Panc1 (cell line): Measurements from ENCODE around the gene SHROOM3.

Source experiments
- POLR2AphosphoS5 ChIP-seq: IDR thresholded peaks from 2 replicates; pipeline ENCODE4 v1.6.1; 2012; ENCODE audit warnings: mild to moderate bottlenecking, low read depth, low read length, moderate library complexity
- SIN3A ChIP-seq: IDR thresholded peaks from 2 replicates; pipeline ENCODE4 v1.6.1; 2012; ENCODE audit warnings: low read depth, mild to moderate bottlenecking, low read length, moderate library complexity, borderline replicate concordance; ENCODE audit not compliant: insufficient read depth
- TCF7L2 ChIP-seq: IDR thresholded peaks from 2 replicates; pipeline ENCODE4 v1.6.1; 2011; ENCODE audit warnings: mild to moderate bottlenecking, low read depth, low read length, inconsistent platforms
- TF ChIP-seq, protein P1 (sequence below): fragments of 450-650 bp; IDR thresholded peaks from 2 replicates; pipeline ENCODE4 v1.5.1; 2017; ENCODE audit warnings: mild to moderate bottlenecking
- TF ChIP-seq, protein P2 (sequence below), 2 experiments: IDR thresholded peaks; 2 replicates each; pipeline ENCODE4 v1.6.1; 2011 to 2012; ENCODE audit warnings: low read depth in 2 of 2, control low read depth in 1 of 2, low read length in 1 of 2, mild to moderate bottlenecking in 1 of 2, moderate library complexity in 1 of 2; ENCODE audit not compliant: insufficient read depth in 1 of 2

DNA sequence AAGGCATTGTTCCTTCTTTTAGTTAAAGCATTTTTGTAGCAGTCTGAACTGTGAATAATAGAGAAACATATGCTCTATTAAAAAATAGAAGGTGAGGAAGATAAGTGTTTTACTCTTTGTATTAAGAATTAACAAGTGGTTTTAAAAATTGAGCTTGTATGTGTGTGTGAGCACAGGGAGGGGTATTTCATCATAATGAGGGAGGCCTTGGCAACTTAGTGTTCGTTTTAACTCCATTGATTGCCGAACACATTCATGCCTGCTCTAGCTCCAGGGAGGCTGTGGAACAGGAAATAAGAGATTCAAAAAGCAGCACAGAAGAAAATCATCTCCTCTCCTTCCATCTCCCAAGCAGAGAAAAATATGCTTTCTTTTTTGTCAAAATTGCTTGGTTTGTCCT lies 14.8 kb downstream of the SHROOM3 start:
- TF ChIP-seq, protein P1, sequence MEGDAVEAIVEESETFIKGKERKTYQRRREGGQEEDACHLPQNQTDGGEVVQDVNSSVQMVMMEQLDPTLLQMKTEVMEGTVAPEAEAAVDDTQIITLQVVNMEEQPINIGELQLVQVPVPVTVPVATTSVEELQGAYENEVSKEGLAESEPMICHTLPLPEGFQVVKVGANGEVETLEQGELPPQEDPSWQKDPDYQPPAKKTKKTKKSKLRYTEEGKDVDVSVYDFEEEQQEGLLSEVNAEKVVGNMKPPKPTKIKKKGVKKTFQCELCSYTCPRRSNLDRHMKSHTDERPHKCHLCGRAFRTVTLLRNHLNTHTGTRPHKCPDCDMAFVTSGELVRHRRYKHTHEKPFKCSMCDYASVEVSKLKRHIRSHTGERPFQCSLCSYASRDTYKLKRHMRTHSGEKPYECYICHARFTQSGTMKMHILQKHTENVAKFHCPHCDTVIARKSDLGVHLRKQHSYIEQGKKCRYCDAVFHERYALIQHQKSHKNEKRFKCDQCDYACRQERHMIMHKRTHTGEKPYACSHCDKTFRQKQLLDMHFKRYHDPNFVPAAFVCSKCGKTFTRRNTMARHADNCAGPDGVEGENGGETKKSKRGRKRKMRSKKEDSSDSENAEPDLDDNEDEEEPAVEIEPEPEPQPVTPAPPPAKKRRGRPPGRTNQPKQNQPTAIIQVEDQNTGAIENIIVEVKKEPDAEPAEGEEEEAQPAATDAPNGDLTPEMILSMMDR: no peak
- TF ChIP-seq POLR2AphosphoS5: no peak
- TF ChIP-seq, protein P2, sequence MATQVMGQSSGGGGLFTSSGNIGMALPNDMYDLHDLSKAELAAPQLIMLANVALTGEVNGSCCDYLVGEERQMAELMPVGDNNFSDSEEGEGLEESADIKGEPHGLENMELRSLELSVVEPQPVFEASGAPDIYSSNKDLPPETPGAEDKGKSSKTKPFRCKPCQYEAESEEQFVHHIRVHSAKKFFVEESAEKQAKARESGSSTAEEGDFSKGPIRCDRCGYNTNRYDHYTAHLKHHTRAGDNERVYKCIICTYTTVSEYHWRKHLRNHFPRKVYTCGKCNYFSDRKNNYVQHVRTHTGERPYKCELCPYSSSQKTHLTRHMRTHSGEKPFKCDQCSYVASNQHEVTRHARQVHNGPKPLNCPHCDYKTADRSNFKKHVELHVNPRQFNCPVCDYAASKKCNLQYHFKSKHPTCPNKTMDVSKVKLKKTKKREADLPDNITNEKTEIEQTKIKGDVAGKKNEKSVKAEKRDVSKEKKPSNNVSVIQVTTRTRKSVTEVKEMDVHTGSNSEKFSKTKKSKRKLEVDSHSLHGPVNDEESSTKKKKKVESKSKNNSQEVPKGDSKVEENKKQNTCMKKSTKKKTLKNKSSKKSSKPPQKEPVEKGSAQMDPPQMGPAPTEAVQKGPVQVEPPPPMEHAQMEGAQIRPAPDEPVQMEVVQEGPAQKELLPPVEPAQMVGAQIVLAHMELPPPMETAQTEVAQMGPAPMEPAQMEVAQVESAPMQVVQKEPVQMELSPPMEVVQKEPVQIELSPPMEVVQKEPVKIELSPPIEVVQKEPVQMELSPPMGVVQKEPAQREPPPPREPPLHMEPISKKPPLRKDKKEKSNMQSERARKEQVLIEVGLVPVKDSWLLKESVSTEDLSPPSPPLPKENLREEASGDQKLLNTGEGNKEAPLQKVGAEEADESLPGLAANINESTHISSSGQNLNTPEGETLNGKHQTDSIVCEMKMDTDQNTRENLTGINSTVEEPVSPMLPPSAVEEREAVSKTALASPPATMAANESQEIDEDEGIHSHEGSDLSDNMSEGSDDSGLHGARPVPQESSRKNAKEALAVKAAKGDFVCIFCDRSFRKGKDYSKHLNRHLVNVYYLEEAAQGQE (IDR thresholded peaks at IDR 0.05; ENCODE audit: insufficient read depth in 1 of 2, low read depth in 2 of 2, low read length in 1 of 2): no peak
- TF ChIP-seq TCF7L2: no peak
- TF ChIP-seq SIN3A: no peak
